HEK293T (cell line): ENCODE measurements around the gene LMX1B.
"Not testable (repeated sequence)": the region's sequence is repeated elsewhere in the genome, so short reads cannot be mapped to it uniquely, and the experiment has no call there.

Experiments
- CTCF ChIA-PET: fragments of 350-600 bp; formaldehyde crosslinking; extraction: SDS; loops from one replicate; lab custom pipeline; 2021; ENCODE audit warnings: antibody characterized with exemption, inconsistent platforms; lab: Yijun Ruan, JAX
- POLR2A ChIA-PET: fragments of 350-600 bp; formaldehyde crosslinking; extraction: SDS; loops from one replicate; lab custom pipeline; 2020; ENCODE audit warnings: antibody characterized with exemption, inconsistent platforms; lab: Yijun Ruan, JAX
- DNase-seq: peaks from one replicate; pipeline ENCODE4 v3.0.0; 2012; ENCODE audit warnings: mixed read lengths; ENCODE audit errors: extremely low spot score
- ARNT ChIP-seq: fragments of 450-650 bp; IDR thresholded peaks from 2 replicates; pipeline ENCODE4 v1.6.1; 2017; ENCODE audit warnings: mild to moderate bottlenecking
- BHLHE40 ChIP-seq: fragments of 450-650 bp; IDR thresholded peaks from 2 replicates; pipeline ENCODE4 v1.6.1; 2016; ENCODE audit warnings: mild to moderate bottlenecking, moderate library complexity, borderline replicate concordance
- CTBP1 ChIP-seq: fragments of 450-650 bp; IDR thresholded peaks from 2 replicates; pipeline ENCODE4 v1.6.1; 2016; ENCODE audit warnings: borderline replicate concordance
- ELF4 ChIP-seq: fragments of 450-650 bp; IDR thresholded peaks from 2 replicates; pipeline ENCODE4 v1.6.1; 2017; ENCODE audit warnings: antibody characterized with exemption
- FOXA1 ChIP-seq: fragments of 450-650 bp; IDR thresholded peaks from 2 replicates; pipeline ENCODE4 v1.6.1; 2016; ENCODE audit warnings: mild to moderate bottlenecking
- FOXK2 ChIP-seq: fragments of 450-650 bp; IDR thresholded peaks from 2 replicates; pipeline ENCODE4 v1.6.1; 2016; ENCODE audit warnings: mild to moderate bottlenecking
- FOXM1 ChIP-seq: fragments of 450-650 bp; IDR thresholded peaks from 2 replicates; pipeline ENCODE4 v1.6.1; 2017; ENCODE audit warnings: mild to moderate bottlenecking, borderline replicate concordance
- HDGF ChIP-seq: fragments of 450-650 bp; IDR thresholded peaks from 2 replicates; pipeline ENCODE4 v1.6.1; 2017; ENCODE audit warnings: antibody characterized with exemption, borderline replicate concordance
- L3MBTL2 ChIP-seq: fragments of 450-650 bp; conservative IDR thresholded peaks from 2 replicates; pipeline ENCODE4 v1.6.1; 2016; ENCODE audit warnings: mild to moderate bottlenecking
- LEF1 ChIP-seq: fragments of 450-650 bp; IDR thresholded peaks from 2 replicates; pipeline ENCODE4 v1.6.1; 2017; ENCODE audit warnings: mild to moderate bottlenecking, borderline replicate concordance
- NFRKB ChIP-seq: fragments of 450-650 bp; IDR thresholded peaks from 2 replicates; pipeline ENCODE4 v1.6.1; 2016; ENCODE audit warnings: mild to moderate bottlenecking, moderate library complexity
- SP1 ChIP-seq: fragments of 450-650 bp; IDR thresholded peaks from 2 replicates; pipeline ENCODE4 v1.6.1; 2017
- SUZ12 ChIP-seq: fragments of 450-650 bp; IDR thresholded peaks from 2 replicates; pipeline ENCODE4 v1.6.1; 2016; ENCODE audit warnings: mild to moderate bottlenecking
- TARDBP ChIP-seq: fragments of 450-650 bp; IDR thresholded peaks from 2 replicates; pipeline ENCODE4 v1.6.1; 2016
- ZNF384 ChIP-seq: fragments of 450-650 bp; IDR thresholded peaks from 2 replicates; pipeline ENCODE4 v1.6.1; 2016
- TF ChIP-seq, protein P1 (sequence below): fragments of 450-650 bp; IDR thresholded peaks from 2 replicates; pipeline ENCODE4 v1.6.1; 2016

The LMX1B gene

DNA sequence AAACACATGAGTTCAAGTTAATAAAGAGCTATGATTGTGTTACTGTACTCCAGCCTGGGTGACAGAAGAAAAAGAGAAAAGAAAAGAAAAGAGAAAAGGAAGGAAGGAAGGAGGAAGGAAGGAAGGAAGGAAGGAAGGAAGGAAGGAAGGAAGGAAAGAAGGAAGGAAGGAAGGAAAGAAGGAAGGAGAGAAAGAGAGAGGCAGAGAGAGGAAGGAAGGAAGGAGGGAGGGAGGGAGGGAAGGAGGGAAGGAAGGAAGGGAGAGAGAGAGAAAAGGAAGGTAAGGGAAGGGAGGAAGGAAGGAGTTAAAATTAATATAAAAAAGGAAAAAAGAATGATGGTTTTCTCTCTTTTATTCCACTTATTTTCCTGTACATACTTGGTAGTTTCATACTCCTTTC is 101.7 kb downstream of the LMX1B start:
- ChIA-PET CTCF (interaction anchor here (1.5 kb wide), 1 partner anchor 9 kb away, joined by 6 read pairs; no protein-coding TSS in a partner anchor), POLR2A (interaction anchor here (0.7 to 1.0 kb wide), 2 partner anchors 90 to 1144 kb away, joined by 3 read pairs; partner anchors contain the start of gene ZBTB43)
- DNase-seq, result no peak
- TF ChIP-seq L3MBTL2, result no peak
- TF ChIP-seq, protein P1, sequence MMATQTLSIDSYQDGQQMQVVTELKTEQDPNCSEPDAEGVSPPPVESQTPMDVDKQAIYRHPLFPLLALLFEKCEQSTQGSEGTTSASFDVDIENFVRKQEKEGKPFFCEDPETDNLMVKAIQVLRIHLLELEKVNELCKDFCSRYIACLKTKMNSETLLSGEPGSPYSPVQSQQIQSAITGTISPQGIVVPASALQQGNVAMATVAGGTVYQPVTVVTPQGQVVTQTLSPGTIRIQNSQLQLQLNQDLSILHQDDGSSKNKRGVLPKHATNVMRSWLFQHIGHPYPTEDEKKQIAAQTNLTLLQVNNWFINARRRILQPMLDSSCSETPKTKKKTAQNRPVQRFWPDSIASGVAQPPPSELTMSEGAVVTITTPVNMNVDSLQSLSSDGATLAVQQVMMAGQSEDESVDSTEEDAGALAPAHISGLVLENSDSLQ, result no peak
- TF ChIP-seq ELF4, result no peak
- TF ChIP-seq SP1, result no peak
- TF ChIP-seq LEF1, result no peak
- TF ChIP-seq FOXK2, result no peak
- no peak for TF ChIP-seq FOXM1
- TF ChIP-seq BHLHE40, result no peak
- no peak for TF ChIP-seq TARDBP

DNA sequence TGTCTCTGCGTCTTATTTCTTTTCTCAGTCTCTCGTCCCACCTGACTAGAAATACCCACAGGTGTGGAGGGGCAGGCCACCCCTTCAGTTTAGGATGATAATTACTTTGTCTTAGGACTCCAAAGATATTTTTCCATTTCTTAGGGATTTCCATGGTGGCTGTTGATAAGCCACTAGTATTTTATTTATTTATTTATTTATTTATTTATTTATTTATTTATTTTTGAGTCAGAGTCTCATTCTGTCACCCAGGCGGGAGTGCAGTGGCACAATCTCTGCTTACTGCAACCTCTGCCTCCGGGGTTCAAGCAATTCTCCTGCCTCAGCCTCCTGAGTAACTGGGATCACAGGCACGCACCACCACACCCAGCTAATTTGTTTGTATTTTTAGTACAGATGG is 103.7 kb downstream of the LMX1B start:
- POLR2A ChIA-PET, CTCF ChIA-PET, DNase-seq: not testable (repeated sequence)

DNA sequence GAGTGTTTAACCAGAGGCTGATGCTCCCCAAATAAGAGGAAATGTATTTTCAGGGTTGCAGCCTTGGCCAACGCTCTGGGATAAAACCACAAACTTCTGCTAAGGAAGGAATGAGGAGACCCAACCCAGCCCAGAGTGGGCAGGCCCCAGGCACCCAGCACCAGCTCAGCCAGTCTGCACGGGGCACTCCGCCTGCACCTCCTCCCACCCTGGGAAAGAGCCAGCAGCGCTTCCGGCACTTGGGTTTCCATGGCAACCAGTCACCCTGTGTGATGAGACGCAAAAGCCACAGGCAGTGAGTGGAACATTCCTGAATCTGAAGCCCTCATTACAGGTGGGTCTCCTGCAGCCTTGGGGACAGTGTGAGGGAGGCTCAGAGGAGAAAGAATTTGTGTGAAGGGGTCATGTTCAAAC is 105.9 kb downstream of the LMX1B start:
- CTCF ChIA-PET, result interaction anchor here (1.1 to 1.4 kb wide), 2 partner anchors 15 to 53 kb away, joined by 3 to 4 read pairs; no protein-coding TSS in a partner anchor

DNA sequence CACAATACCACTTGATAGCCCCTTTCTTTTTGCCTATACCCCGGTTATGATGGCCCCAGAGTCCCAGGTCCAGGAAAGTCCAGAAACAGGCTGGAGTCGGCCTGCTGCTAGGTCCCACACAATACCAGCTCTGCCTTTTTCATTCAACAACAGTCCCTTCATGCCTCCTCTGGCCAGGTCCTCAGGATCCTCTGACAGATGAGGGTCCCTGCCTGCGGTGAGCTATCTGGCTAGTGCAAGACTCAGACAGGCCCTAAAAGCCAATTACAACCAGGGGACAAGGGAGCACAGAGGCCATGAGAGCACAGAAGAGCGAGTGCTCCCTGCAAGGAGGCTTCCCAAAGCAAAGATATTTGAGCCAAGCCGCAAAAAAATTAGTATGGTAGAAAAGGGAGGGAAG is 106.3 kb downstream of the LMX1B start:
- DNase-seq, result no peak
- POLR2A ChIA-PET, result no interaction called here
- CTCF ChIA-PET, result interaction anchor here (0.7 to 1.4 kb wide), 3 partner anchors 15 to 53 kb away, joined by 3 to 6 read pairs (median 4); no protein-coding TSS in a partner anchor
- no peak for TF ChIP-seq CTBP1

More for the DNA sequence above, 105.9 kb downstream of the LMX1B start:
- POLR2A ChIA-PET, result no interaction called here
- DNase-seq, result no peak
- TF ChIP-seq BHLHE40 (no peak), LEF1 (no peak), TARDBP (no peak), ELF4 (no peak), HDGF (no peak), ZNF384 (no peak), L3MBTL2 (no peak), NFRKB (no peak), CTBP1 (no peak), SUZ12 (no peak), FOXM1 (no peak), FOXK2 (no peak), SP1 (no peak), FOXA1 (no peak)
- TF ChIP-seq, protein P1, result no peak

DNA sequence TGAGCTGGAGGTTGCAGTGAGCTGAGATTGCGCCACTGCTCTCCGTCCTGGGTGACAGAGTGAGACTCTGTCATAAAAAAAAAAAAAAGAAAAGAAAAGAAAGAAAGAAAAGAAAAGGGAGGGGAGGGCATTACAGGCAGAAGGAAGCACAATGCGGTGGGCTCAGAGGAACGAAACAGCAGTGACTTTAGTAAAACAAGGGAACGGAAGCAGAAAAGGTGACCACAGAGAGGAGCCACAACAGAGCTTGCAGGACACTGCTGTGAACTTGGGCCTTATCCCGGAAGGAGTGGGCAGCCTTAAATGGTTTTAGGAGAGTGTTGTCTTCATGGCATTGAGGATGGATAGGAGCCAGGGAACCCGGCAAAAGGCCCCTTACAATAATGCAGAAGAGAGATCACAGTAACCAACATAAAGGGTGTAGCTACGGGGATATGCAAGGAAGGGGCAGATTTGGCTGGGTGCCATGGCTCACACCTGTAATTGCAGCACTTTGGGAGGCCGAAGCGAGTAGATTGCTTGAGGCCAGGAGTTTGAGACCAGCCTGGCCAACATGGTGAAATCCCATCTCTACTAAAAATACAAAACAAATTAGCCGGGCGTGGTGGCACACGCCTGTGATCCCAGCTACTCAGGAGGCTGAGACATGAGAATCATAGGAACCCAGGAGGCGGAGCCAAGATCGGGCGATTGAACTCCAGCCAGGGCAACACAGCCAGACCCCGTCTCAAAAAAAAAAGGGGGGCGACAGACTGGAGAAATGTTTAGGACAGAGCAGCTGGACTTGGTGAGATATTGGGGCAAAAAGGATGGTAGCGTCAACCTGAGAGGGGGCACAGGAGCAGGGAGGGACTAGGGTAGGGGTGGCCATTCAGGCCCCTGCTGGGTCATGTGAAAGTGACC is 107.2 kb downstream of the LMX1B start:
- TF ChIP-seq FOXA1 (no peak), BHLHE40 (no peak), ELF4 (no peak), ARNT (no peak), SP1 (no peak), HDGF (no peak), FOXK2 (no peak), ZNF384 (no peak), L3MBTL2 (no peak), NFRKB (no peak), CTBP1 (no peak), LEF1 (no peak), SUZ12 (no peak), TARDBP (no peak), FOXM1 (no peak)
- TF ChIP-seq, protein P1, result no peak
- ChIA-PET POLR2A (no interaction called here), CTCF (interaction anchor here (0.6 to 1.1 kb wide), 3 partner anchors 33 to 773 kb away, joined by 3 to 6 read pairs (median 3); no protein-coding TSS in a partner anchor)
- DNase-seq, result no peak

DNA sequence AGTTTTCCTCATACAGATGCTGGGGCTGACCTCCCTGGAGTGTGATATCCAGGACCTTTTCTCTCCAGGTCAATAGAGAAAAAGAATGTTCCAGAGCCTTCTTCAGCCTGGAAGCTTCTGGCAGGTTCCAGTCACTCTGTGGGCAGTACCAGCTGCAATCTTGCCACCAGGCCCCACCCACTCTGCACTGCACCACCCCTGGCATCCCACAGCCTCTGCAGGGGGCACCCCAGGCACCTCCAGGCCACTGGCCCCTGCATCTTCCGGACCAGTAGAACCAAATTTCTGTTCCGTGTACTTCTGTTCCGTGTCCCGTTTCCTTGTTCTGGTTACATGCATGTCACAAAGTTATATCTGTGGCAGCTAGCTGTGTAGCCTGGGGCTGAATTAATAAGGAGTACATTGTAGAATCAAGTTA is 107.8 kb downstream of the LMX1B start:
- TF ChIP-seq LEF1, result no peak
- TF ChIP-seq BHLHE40, result no peak
- no peak for TF ChIP-seq CTBP1
- TF ChIP-seq FOXA1, result no peak
- TF ChIP-seq SP1, result no peak
- TF ChIP-seq ARNT, result no peak
- TF ChIP-seq FOXM1, result no peak
- TF ChIP-seq L3MBTL2, result no peak
- TF ChIP-seq, protein P1, result no peak
- TF ChIP-seq SUZ12, result no peak
- TF ChIP-seq HDGF, result no peak
- TF ChIP-seq FOXK2, result no peak
- TF ChIP-seq ELF4, result no peak
- no peak for TF ChIP-seq ZNF384
- TF ChIP-seq NFRKB, result no peak
- ChIA-PET CTCF (interaction anchor here (0.6 kb wide), 1 partner anchor 772 kb away, joined by 3 read pairs; no protein-coding TSS in a partner anchor), POLR2A (no interaction called here)
- DNase-seq, result no peak
